ENCODE measurements around the gene MYG1. TPM values are rescaled to one million over a fixed set of nuclear protein-coding genes. Genes with fewer than 3 reads are reported as not detected.

The MYG1 gene
- total RNA-seq, 4 donors from 2014 or later = 26.7 to 46.5 (median 40.7) TPM

DNA sequence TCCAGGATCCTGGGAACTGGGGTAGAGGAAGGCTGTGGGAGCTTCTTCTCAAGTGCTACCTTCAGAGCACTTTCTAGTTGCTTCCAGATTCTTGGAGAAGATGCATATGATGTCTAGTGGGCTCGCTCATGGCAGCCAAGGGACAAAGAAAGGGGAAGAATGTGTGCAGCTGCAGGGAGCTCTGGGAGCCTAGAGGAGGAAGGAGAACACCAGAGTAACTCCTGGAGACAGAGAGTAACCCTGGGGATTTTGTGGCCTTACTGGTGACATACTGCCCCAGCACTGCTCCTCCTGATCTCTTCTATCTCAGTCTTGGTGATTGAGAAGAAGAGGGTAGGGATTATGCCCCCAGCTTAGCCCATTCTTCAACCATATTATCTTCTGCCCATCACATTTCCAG lies 47.0 kb downstream of the MYG1 start:
- TF ChIP-seq, protein P1, sequence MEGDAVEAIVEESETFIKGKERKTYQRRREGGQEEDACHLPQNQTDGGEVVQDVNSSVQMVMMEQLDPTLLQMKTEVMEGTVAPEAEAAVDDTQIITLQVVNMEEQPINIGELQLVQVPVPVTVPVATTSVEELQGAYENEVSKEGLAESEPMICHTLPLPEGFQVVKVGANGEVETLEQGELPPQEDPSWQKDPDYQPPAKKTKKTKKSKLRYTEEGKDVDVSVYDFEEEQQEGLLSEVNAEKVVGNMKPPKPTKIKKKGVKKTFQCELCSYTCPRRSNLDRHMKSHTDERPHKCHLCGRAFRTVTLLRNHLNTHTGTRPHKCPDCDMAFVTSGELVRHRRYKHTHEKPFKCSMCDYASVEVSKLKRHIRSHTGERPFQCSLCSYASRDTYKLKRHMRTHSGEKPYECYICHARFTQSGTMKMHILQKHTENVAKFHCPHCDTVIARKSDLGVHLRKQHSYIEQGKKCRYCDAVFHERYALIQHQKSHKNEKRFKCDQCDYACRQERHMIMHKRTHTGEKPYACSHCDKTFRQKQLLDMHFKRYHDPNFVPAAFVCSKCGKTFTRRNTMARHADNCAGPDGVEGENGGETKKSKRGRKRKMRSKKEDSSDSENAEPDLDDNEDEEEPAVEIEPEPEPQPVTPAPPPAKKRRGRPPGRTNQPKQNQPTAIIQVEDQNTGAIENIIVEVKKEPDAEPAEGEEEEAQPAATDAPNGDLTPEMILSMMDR (IDR thresholded peaks at IDR 0.05; ENCODE audit: low read depth) = no peak

DNA sequence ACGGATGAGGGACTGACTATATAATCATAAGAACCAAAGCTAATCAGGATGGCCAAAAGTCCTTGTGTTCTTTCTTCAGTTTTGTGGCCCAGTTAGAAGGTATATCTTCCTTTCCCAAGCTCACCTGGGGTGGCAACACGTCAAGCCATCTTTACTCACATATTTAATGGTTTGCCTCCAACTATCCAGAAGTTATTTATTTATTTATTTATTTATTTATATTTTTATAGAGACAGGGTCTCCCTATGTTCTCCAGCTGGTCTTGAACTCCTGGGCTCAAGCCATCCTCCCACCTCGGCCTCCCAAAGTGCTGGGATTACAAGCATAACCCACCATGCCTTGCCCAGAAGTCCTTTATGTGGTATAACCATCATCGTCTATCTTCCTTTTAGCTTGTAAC lies 48.4 kb downstream of the MYG1 start:
- TF ChIP-seq, protein P1 (IDR thresholded peaks at IDR 0.05; ENCODE audit: low read depth) = no peak

DNA sequence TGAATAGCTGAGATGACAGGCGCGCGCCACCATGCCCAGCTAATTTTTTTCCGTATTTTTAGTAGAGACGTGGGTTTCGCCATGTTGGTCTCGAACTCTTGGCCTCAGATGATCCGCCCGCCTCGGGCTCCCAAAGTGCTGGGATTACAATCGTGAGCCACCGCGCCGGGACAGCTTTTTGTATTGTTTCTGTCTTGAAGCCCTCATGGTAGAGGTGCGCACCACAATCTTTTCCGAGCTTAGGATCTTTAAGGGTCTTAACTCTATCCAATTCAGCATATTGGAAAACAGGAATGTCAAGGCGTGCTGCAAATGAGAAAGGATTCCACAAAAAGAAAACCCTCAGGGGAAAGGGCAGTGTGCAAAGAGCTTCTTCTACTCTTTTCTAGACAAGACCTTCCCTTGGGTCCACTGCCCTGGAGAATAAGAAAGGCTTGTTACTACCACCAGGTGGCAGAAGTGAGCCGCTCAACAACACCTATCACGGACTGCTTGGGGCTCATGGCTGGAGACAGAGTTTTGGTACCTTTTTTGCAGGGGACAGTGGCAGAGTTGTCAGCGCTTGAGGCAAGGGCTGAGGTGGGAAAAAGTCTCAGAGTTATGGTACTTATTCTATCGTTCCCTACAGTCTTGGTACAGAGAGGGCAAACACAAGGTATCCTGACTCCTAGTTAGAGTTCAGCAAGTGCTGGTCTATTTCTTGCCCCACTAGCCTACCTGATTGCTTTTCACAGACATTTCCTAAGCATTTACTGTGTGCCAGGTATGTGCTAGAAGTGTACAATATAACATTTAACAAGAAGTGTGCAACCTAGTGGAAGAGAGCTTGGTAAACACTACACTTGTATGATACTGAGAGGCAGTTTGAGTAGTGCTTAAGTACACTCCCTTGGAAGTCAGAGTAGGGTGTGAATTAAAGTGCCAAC lies 53.1 kb downstream of the MYG1 start:
- TF ChIP-seq, protein P1 (IDR thresholded peaks at IDR 0.05; ENCODE audit: low read depth) = no peak

DNA sequence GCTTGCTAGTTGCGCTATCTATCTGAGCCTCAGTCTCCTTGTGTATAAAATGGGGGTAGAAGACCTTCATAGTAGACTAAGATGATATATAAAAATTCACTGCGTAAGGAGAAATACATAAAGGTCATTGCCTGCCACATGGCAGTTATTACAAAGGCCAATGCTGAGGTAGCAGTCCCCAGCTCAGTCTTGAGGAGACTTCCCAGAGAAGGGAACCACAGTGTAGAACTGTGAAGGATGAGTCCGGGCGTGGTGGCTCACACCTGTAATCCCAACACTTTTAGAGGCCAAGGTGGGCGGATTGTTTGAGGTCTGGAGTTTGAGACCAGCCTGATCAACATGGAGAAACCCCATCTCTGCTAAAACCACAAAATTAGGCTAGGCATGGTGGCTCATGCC lies 53.8 kb downstream of the MYG1 start:
- TF ChIP-seq, protein P1 (IDR thresholded peaks at IDR 0.05; ENCODE audit: low read depth) = no peak

DNA sequence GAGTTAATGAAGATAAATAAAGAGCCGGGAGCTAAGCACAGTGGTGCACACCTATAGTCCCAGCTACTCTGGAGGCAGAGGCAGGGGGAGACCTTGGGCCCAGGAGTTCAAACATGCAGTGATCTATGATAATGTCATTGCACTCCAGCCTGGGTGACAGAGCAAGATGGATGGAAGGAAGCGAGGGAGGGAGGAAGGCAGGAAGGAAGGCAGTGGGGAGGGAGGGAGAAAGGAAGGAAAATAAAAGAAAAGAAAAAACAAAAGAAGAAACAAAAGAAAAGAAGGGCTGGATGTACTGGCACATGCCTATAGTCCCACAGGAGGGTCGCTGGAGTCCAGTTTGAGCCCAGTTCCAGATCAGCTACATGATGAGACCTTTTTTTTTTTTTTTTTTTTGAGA lies 55.6 kb downstream of the MYG1 start:
- TF ChIP-seq, protein P1 (IDR thresholded peaks at IDR 0.05; ENCODE audit: low read depth) = no peak

Other genes starting within 250 kb of the MYG1 start
- gene TNS2, start 249.6 kb upstream of the MYG1 start, total RNA-seq = 100 to 1,000 TPM; 108 to 522 (median 189) TPM
- gene SPRYD3, start 220.3 kb upstream of the MYG1 start, total RNA-seq = 10 to 100 TPM; 20.4 to 41.8 (median 24.6) TPM
- 1,000 to 10,000 TPM in 1 of 4 donors, 100 to 1,000 TPM in 3; 224 to 1,933 (median 278) TPM for gene IGFBP6, start 202.0 kb upstream of the MYG1 start, total RNA-seq
- gene SOAT2, start 196.2 kb upstream of the MYG1 start, total RNA-seq = under 1 TPM in 1 of 4 donors, not detected in 3; 0.38 TPM
- 10 to 100 TPM; 14.0 to 22.3 (median 17.7) TPM for gene ZNF740, start 119.0 kb upstream of the MYG1 start, total RNA-seq
- gene CSAD, start 118.8 kb upstream of the MYG1 start, total RNA-seq = 100 to 1,000 TPM in 2 of 4 donors, 10 to 100 TPM in 2; 63.7 to 215 (median 101) TPM
- gene ITGB7, start 92.4 kb upstream of the MYG1 start, total RNA-seq = 1 to 10 TPM in 3 of 4 donors, under 1 TPM in 1; 0.49 to 8.1 (median 3.0) TPM
- 10 to 100 TPM in 3 of 4 donors, 1 to 10 TPM in 1; 4.2 to 14.1 (median 10.9) TPM for gene RARG, start 67.5 kb upstream of the MYG1 start, total RNA-seq
- gene ESPL1, start 31.4 kb upstream of the MYG1 start, total RNA-seq = 1 to 10 TPM in 2 of 4 donors, under 1 TPM in 1, not detected in 1; 0.38 to 2.4 (median 2.0) TPM
- gene PFDN5, start 4.2 kb upstream of the MYG1 start, total RNA-seq = 100 to 1,000 TPM; 523 to 856 (median 791) TPM
- gene AAAS, start 21.9 kb downstream of the MYG1 start, total RNA-seq = 10 to 100 TPM; 30.3 to 56.9 (median 35.0) TPM
- not detected for gene SP7, start 36.7 kb downstream of the MYG1 start, total RNA-seq
- gene SP1, start 80.5 kb downstream of the MYG1 start, total RNA-seq = 10 to 100 TPM; 53.0 to 81.8 (median 72.7) TPM
- gene AMHR2, start 124.2 kb downstream of the MYG1 start, total RNA-seq = under 1 TPM in 1 of 4 donors, not detected in 3; 0.22 TPM
- gene PRR13, start 142.0 kb downstream of the MYG1 start, total RNA-seq = 10 to 100 TPM; 57.7 to 83.1 (median 71.0) TPM
- gene PCBP2, start 152.4 kb downstream of the MYG1 start, total RNA-seq = 100 to 1,000 TPM; 622 to 768 (median 702) TPM
- gene MAP3K12, start 199.8 kb downstream of the MYG1 start, total RNA-seq = 10 to 100 TPM in 3 of 4 donors, 1 to 10 TPM in 1; 5.1 to 30.7 (median 24.6) TPM
- 10 to 100 TPM; 16.0 to 27.1 (median 22.7) TPM for gene TARBP2, start 201.6 kb downstream of the MYG1 start, total RNA-seq
- gene NPFF, start 207.8 kb downstream of the MYG1 start, total RNA-seq = not detected

Data from subcutaneous adipose tissue (tissue), 4 donors.